Measurements from ENCODE around the gene LPAR3. TPM values are rescaled to one million over a fixed set of nuclear protein-coding genes. Genes with fewer than 3 reads are reported as not detected.

The LPAR3 gene
- total RNA-seq, 1 donor from 2014 or later = 0.67 TPM

- no peak overlapping the region for H3K27ac Mint-ChIP-seq
- H3K27me3 Mint-ChIP-seq (ENCODE audit: low read depth) = no peaks in the 10 kb centered on the region
- peak in 1 of 2 experiments; percentile 68 for DNase-seq (ENCODE audit: low spot score in 2 of 2, unreplicated experiment in 2 of 2)
- TF ChIP-seq CTCF (IDR thresholded peaks at IDR 0.05; ENCODE audit: unreplicated experiment) = peak; percentile 57
- peaks cover 10% of the 10 kb centered on the region for H3K4me1 Mint-ChIP-seq
- peak overlapping the region; percentile 46 for H3K4me3 Mint-ChIP-seq
- H3K36me3 Mint-ChIP-seq = no peaks in the 10 kb centered on the region
- H3K9me3 Mint-ChIP-seq = no peaks in the 10 kb centered on the region
Measured at GRCh38 chr1:84781946-84782771, 110.8 kb downstream of the LPAR3 start.

- Mint-ChIP-seq H3K27me3 (ENCODE audit: low read depth) (no peaks in the 10 kb centered on the region), H3K27ac (no peak overlapping the region), H3K4me1 (peaks cover 6% of the 10 kb centered on the region), H3K4me3 (no peak overlapping the region), H3K36me3 (no peaks in the 10 kb centered on the region), H3K9me3 (no peaks in the 10 kb centered on the region)
- no peak for TF ChIP-seq CTCF (IDR thresholded peaks at IDR 0.05; ENCODE audit: unreplicated experiment)
- DNase-seq (ENCODE audit: low spot score in 2 of 2, unreplicated experiment in 2 of 2) = no peak
Measured at GRCh38 chr1:84780000-84780716, 112.8 kb downstream of the LPAR3 start.

- no peak for TF ChIP-seq CTCF (IDR thresholded peaks at IDR 0.05; ENCODE audit: unreplicated experiment)
Measured at GRCh38 chr1:84776639-84777038, 116.4 kb downstream of the LPAR3 start.

GRCh38 chr1:84775535-84775920 is 117.5 kb downstream of the LPAR3 start:
- H3K4me1 Mint-ChIP-seq = peaks cover 31% of the 10 kb centered on the region
- no peak for TF ChIP-seq CTCF (IDR thresholded peaks at IDR 0.05; ENCODE audit: unreplicated experiment)
- no peaks in the 10 kb centered on the region for H3K36me3 Mint-ChIP-seq
- H3K4me3 Mint-ChIP-seq = no peak overlapping the region
- no peak overlapping the region for H3K27ac Mint-ChIP-seq
- no peaks in the 10 kb centered on the region for H3K9me3 Mint-ChIP-seq
- H3K27me3 Mint-ChIP-seq (ENCODE audit: low read depth) = no peaks in the 10 kb centered on the region
- no peak for DNase-seq (ENCODE audit: low spot score in 2 of 2, unreplicated experiment in 2 of 2)

More at GRCh38 chr1:84776639-84777038, 116.4 kb downstream of the LPAR3 start:
- Mint-ChIP-seq H3K4me1 (peaks cover 31% of the 10 kb centered on the region), H3K36me3 (no peaks in the 10 kb centered on the region), H3K4me3 (no peak overlapping the region), H3K27me3 (ENCODE audit: low read depth) (no peaks in the 10 kb centered on the region), H3K27ac (no peak overlapping the region), H3K9me3 (no peaks in the 10 kb centered on the region)
- DNase-seq (ENCODE audit: low spot score in 2 of 2, unreplicated experiment in 2 of 2) = no peak

GRCh38 chr1:84774669-84775534 is 118.1 kb downstream of the LPAR3 start:
- peaks cover 4% of the 10 kb centered on the region for H3K27me3 Mint-ChIP-seq (ENCODE audit: low read depth)
- H3K9me3 Mint-ChIP-seq = no peaks in the 10 kb centered on the region
- no peaks in the 10 kb centered on the region for H3K36me3 Mint-ChIP-seq
- H3K4me3 Mint-ChIP-seq = no peak overlapping the region
- H3K4me1 Mint-ChIP-seq = peaks cover 31% of the 10 kb centered on the region
- H3K27ac Mint-ChIP-seq = peak overlapping the region; percentile 61
- TF ChIP-seq CTCF (IDR thresholded peaks at IDR 0.05; ENCODE audit: unreplicated experiment) = no peak
- DNase-seq (ENCODE audit: low spot score in 2 of 2, unreplicated experiment in 2 of 2) = no peak
